Measurements from ENCODE around the gene SNX14.

DNA sequence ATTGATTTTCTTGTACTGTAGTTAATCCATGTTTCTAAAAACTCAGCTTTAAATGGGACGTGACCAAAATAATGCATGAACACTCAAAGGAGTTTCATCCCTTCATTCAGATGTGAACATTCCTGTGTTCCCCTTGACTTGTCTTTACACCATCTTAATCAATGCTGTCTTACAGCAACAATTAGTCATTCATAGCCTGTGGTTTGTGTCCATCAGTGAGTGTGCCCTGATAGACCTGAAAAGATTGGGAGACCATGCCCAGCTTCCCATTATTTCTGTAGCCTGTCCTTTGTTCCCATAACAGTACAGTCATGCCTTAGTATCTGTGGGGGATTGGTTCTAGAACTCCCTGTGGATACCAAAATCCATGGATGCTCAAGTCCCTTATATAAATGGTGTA is 119.9 kb downstream of the SNX14 start:
- TF ChIP-seq, protein P1, sequence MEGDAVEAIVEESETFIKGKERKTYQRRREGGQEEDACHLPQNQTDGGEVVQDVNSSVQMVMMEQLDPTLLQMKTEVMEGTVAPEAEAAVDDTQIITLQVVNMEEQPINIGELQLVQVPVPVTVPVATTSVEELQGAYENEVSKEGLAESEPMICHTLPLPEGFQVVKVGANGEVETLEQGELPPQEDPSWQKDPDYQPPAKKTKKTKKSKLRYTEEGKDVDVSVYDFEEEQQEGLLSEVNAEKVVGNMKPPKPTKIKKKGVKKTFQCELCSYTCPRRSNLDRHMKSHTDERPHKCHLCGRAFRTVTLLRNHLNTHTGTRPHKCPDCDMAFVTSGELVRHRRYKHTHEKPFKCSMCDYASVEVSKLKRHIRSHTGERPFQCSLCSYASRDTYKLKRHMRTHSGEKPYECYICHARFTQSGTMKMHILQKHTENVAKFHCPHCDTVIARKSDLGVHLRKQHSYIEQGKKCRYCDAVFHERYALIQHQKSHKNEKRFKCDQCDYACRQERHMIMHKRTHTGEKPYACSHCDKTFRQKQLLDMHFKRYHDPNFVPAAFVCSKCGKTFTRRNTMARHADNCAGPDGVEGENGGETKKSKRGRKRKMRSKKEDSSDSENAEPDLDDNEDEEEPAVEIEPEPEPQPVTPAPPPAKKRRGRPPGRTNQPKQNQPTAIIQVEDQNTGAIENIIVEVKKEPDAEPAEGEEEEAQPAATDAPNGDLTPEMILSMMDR (IDR thresholded peaks at IDR 0.05 in 2 of 3, conservative IDR thresholded peaks at IDR 0.05 in 1 of 3; ENCODE audit: control insufficient read depth in 2 of 3, extremely low read depth in 1 of 3, insufficient read depth in 1 of 3, low read depth in 3 of 3, low read length in 3 of 3): no peak
- no peak for TF ChIP-seq POLR2A (IDR thresholded peaks at IDR 0.05; ENCODE audit: low read depth, low read length)
- TF ChIP-seq FOXM1 (IDR thresholded peaks at IDR 0.05; ENCODE audit: low read depth, low read length): no peak
- TF ChIP-seq ETV6 (conservative IDR thresholded peaks at IDR 0.05 in 1 of 2, IDR thresholded peaks at IDR 0.05 in 1 of 2; ENCODE audit: borderline replicate concordance in 1 of 2, low read depth in 1 of 2): no peak
- TF ChIP-seq, protein P2, sequence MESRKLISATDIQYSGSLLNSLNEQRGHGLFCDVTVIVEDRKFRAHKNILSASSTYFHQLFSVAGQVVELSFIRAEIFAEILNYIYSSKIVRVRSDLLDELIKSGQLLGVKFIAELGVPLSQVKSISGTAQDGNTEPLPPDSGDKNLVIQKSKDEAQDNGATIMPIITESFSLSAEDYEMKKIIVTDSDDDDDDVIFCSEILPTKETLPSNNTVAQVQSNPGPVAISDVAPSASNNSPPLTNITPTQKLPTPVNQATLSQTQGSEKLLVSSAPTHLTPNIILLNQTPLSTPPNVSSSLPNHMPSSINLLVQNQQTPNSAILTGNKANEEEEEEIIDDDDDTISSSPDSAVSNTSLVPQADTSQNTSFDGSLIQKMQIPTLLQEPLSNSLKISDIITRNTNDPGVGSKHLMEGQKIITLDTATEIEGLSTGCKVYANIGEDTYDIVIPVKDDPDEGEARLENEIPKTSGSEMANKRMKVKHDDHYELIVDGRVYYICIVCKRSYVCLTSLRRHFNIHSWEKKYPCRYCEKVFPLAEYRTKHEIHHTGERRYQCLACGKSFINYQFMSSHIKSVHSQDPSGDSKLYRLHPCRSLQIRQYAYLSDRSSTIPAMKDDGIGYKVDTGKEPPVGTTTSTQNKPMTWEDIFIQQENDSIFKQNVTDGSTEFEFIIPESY (IDR thresholded peaks at IDR 0.05): no peak
